Stimulated activated effector memory CD8-positive, alpha-beta T cell treated with anti-CD3 and anti-CD28 coated beads, Interleukin-12 subunit alpha, Interleukin-12 subunit beta, amount 100 ng/mL, for 72 hours (primary cell): ENCODE results near the gene SMIM22.

Source experiments
- ATAC-seq: fragments of 150-1000 bp; cut with Tn5 transposase; 2 replicates; pipeline ENCODE4 v1.10.0; 2021
- DNase-seq, 2 donors: peaks; one replicate each; pipeline ENCODE4 v3.0.0; 2021 to 2022; ENCODE audit warnings: low spot score in 2 of 2
- H3K27ac Mint-ChIP-seq: one replicate; pipeline ENCODE4 v1.8.0; 2022; ENCODE audit warnings: mild to moderate bottlenecking, mixed read lengths
- H3K36me3 Mint-ChIP-seq: one replicate; pipeline ENCODE4 v1.8.0; 2022; ENCODE audit warnings: mild to moderate bottlenecking, mixed read lengths
- H3K4me1 Mint-ChIP-seq: one replicate; pipeline ENCODE4 v1.8.0; 2022; ENCODE audit warnings: mixed read lengths
- H3K4me3 Mint-ChIP-seq: one replicate; pipeline ENCODE4 v1.8.0; 2022; ENCODE audit warnings: mild to moderate bottlenecking, mixed read lengths
- H3K9me3 Mint-ChIP-seq: one replicate; pipeline ENCODE4 v1.8.0; 2022; ENCODE audit warnings: mixed read lengths

The SMIM22 gene

DNA sequence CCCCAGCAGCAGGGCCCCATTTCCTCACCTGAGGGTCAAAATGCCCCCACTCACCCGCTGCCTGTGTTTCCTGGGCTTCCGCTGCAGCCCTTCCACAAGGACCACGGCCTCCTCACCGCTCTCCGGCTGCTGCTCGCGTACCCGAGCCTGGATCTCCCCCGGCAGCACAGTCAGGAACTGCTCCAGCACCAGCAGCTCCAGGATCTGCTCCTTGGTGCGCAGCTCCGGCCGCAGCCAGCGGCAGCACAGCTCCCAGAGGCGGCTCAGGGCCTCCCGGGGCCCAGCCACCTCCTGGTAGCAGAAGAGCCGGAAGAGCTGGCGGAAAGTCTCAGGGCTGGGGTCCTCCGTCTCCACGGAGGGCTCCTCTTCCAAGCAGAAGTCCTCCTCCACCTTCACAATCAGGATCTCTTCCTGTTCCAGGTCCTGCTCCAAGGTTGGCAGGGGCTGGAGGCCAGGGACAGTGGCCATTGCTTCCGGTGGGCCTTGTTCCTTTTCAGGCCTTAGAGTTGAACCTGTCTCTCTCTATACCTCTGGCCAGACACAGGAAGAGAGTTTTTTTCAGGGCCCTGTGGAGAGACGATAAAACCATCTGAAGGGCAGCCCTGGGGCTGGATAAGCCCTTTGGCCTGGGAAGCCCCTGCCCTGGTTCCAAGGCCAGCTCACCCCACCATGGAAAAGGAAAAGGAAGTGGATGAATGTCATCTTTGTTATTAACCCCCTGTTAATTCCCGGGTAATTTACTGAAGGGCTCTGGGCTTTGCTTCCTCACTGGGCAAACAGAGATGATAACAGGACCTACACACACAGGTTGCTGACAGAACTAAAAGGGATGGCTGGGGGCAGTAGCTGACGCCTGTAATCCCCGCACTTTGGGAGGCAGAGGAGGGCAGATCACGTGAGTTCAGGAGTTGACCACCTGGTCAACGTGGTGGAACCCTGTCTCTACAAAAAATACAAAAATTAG, 29.4 kb upstream of the SMIM22 start:
- Mint-ChIP-seq H3K9me3 (no peaks in the 10 kb centered on the region), H3K4me3 (peak overlapping the region; percentile 88), H3K36me3 (peaks cover 60% of the 10 kb centered on the region), H3K27ac (peak overlapping the region; percentile 85), H3K4me1 (peaks cover 31% of the 10 kb centered on the region)
- ATAC-seq (no peak), DNase-seq (no peak)

DNA sequence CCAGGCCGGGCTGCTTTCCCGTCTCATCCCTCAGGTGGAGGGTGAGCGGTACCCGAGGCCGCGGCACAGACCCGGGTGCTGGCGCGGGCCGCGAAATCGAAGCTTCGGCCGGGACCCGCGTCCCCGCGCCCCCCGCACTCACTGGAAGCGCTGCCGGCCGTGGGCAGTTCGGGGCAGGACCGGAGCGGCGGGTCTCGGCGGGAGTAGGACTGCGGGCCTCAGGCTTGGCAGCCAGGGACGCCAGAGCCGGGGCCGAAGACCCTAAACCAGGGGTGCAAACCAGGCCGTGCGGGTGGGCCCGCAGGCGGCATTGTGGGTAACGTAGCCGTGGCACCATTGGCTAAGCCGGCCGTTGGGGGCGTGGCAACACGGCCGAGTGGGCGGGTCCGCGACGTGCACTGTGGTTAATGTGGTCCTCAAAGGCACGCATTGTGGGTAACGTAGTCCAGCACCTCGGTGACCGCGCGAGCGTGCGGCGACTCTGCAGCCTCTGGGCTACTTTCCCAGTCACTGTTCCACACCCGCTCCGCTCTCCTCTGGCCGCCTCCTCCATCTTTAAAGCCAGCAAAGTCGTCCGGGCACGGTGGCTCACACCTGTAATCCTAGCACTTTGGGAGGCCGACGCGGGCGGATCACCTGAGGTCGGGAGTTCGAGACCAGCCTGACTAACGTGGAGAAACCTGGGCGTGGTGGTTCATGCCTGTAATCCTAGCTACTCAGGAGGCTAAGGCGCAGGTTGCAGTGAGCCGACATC, 28.1 kb upstream of the SMIM22 start, which contains the start of gene ZNF500:
Gene ZNF500 (minus strand): TSS at position 288 of the 754 bp plus-strand sequence. CDS start 1,184 bp downstream, outside the sequence.
- DNase-seq (peak; percentile 93 to 99), ATAC-seq (peak; percentile 86)
- H3K4me3 Mint-ChIP-seq: peak within 1 kb of the TSS; percentile 88
- peak within 1 kb of the TSS; percentile 85 for H3K27ac Mint-ChIP-seq
- peaks cover 47% of the 10 kb centered on the region for H3K36me3 Mint-ChIP-seq
- H3K9me3 Mint-ChIP-seq: no peaks in the 10 kb centered on the region
- H3K4me1 Mint-ChIP-seq: peaks cover 31% of the 10 kb centered on the region

DNA sequence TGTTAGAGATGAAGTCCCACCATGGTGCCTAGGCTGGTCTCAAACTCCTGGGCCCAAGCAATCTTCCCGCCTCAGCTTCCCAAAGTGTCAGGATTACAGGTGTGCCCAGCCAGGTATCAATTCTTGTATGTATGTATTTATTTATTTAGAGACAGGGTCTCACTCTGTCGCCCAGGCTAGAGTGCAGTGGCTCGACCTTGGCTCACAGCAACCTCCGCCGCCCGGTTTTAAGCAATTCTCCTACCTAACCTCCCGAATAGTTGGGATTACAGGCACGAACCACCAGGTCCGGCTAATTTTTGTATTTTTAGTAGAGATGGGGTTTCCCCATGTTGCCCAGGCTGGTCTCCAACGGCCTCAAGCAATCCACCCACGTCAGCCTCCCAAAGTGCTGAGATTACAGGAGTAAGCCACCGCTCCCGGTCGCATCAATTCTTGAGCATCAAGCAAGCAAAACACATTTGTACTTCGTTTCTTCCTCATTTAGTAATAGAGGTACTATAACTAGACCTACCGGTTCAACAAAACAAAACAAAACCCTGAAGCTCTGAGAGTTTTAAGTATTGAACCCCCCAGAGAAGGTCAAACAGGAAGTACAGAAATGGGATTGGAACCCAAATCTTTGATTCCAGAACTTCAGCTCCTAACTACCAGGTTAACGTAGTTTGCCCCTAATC, 27.2 kb upstream of the SMIM22 start:
- Mint-ChIP-seq H3K9me3 (no peaks in the 10 kb centered on the region), H3K27ac (peak overlapping the region; percentile 85), H3K36me3 (peaks cover 38% of the 10 kb centered on the region), H3K4me3 (peak overlapping the region; percentile 88), H3K4me1 (peaks cover 31% of the 10 kb centered on the region)
- peak; percentile 2 for ATAC-seq
- no peak for DNase-seq

DNA sequence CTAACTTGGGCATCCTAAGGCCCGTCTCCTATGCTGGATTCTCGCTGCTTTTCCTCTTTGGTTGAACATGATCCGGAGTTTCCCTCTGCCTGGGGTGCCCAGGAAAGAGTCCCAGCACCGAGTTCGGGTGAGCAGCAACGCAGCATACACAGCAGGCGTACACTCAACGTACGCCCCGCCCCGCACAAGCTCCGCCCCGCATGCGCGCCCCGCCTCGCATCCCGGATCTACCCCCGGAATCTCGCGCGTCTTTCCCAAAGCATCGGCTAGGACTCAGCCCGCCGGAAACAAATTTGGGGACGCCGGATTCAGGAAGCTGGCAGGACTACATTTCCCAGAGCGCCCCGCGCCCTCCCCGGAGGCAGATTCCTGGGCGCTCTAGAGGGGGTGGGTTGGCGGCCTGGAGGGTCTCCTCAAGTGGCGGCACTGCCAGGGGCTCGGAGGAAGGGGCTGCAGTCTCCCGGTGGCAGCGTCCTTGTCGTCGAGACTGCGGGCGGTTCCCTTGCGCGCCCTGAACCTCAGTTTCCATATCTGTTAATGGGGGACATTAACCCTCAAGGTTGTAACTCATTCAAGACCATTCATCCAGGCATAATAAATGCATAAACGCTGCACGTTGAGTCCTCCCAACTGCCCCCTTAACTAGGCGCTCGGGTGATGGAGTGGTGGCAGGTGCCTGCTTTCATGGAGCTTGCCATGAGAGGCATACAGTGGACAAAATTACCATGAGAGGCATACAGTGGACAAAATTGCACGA, 26.4 kb upstream of the SMIM22 start:
- ATAC-seq (peak; percentile 81), DNase-seq (peak; percentile 68 to 94)
- peaks cover 30% of the 10 kb centered on the region for H3K36me3 Mint-ChIP-seq
- H3K27ac Mint-ChIP-seq: peak overlapping the region; percentile 85
- H3K9me3 Mint-ChIP-seq: no peaks in the 10 kb centered on the region
- H3K4me3 Mint-ChIP-seq: peak overlapping the region; percentile 88
- H3K4me1 Mint-ChIP-seq: peaks cover 31% of the 10 kb centered on the region

DNA sequence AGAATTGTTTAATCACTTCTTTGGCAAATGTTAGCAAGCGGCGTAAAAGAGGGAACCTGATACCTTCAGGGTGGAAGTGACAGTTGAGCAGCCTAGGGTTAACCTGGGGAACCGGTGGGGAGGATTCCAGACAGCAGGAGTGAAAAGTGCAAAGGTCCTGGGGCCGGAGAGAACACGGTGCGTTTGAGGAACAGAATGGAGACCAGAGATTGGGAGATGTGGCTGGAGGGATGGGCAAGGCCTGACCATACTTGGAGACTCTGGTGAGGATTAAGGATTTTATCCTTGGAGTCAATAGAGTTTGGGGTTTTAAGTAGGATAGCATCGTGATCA, 25.9 kb upstream of the SMIM22 start:
- H3K9me3 Mint-ChIP-seq: no peaks in the 10 kb centered on the region
- peaks cover 25% of the 10 kb centered on the region for H3K36me3 Mint-ChIP-seq
- H3K4me3 Mint-ChIP-seq: peak overlapping the region; percentile 88
- H3K4me1 Mint-ChIP-seq: peaks cover 31% of the 10 kb centered on the region
- peak overlapping the region; percentile 85 for H3K27ac Mint-ChIP-seq
- DNase-seq (no peak), ATAC-seq (no peak)

DNA sequence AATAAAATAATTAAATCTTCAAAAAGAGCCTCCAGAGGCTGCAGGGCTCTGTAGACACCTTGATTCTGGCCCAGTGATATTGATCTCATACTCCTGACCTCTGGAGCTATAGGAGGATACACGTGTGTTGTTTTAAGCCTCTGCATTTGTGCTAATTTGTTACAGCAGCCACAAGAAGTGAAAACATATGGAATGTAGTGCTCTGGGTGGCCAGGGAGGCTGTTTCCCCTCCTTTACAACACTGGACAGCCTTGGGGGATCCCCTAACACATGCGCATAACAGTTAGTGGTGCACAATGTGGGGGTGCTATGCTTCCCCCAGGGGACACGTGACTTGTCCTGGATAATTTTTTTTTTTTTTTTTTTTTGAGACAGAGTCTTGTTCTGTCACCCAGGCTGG, 23.5 kb upstream of the SMIM22 start:
- Mint-ChIP-seq H3K9me3 (no peaks in the 10 kb centered on the region), H3K36me3 (peaks cover 16% of the 10 kb centered on the region), H3K27ac (no peak overlapping the region), H3K4me1 (peaks cover 23% of the 10 kb centered on the region), H3K4me3 (no peak overlapping the region)
- no peak for DNase-seq
- no peak for ATAC-seq

DNA sequence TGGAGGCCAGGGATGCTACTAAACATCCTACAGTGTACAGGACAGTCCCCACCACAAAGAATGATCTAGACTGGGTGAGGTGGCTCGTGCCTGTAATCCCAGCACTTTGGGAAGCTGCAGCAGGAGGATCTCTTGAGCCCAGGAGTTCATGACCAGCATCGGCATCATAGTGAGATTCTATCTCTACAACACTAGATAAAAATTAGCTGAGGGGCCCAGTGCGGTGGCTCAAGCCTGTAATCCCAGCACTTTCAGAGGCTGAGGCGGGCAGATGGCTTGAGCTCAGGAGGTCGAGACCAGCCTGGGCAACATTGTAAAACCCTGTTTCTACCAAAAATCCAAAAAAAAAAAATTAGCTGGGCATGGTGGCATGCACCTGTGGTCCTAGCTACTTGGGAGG, 22.8 kb upstream of the SMIM22 start:
- Mint-ChIP-seq H3K36me3 (peaks cover 11% of the 10 kb centered on the region), H3K4me1 (peaks cover 23% of the 10 kb centered on the region), H3K9me3 (no peaks in the 10 kb centered on the region), H3K27ac (no peak overlapping the region), H3K4me3 (no peak overlapping the region)
- ATAC-seq (no peak), DNase-seq (no peak)

DNA sequence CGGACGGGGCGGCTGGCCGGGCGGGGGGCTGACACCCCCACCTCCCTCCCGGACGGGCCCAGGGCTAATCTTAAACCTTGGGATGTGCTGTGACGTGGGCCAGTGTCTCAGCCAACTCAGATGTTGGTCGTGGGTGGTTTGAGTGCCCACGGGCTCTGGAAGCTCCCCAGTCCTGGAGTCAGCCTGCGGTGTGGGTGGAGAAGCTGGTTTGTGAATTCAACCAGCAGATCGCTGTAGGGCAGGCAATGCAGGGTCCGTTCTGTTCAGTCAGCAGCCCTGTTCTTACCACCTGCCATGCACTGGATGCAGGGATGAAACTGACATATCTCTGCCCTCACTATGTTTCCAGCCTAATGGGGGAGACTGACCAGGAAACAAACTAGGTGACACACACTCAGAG, 20.2 kb upstream of the SMIM22 start:
- H3K9me3 Mint-ChIP-seq: no peaks in the 10 kb centered on the region
- H3K4me3 Mint-ChIP-seq: no peak overlapping the region
- H3K27ac Mint-ChIP-seq: no peak overlapping the region
- no peaks in the 10 kb centered on the region for H3K36me3 Mint-ChIP-seq
- no peak for DNase-seq
- no peak for ATAC-seq
- no peaks in the 10 kb centered on the region for H3K4me1 Mint-ChIP-seq

DNA sequence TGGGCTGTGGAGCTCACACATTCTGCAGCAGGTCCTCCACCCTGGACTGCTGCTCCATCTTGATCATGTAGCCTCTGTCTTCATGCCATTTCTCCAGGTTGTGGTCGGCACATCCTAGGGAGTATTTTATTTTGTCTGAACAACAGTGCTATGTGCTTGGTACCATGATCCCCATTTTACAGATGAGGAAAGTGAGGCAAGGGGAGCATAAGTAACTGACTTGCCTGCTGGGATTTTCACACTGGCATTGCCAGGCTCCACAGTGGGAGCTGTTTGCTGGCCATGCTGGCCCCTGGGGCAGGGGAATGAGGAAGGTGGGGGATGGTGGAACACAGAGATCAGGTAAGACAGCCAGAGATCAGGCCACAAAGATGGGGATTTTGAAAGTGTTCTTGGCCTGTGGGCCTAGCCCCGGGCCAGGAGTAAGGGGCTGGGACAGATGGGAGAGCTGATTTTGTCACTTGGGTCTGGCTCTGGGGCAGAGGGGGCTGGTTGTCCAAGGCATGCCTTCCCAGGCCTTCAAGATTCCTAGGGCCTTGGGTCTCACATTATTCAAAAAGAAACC, 18.9 kb upstream of the SMIM22 start:
- H3K27ac Mint-ChIP-seq: no peak overlapping the region
- no peaks in the 10 kb centered on the region for H3K36me3 Mint-ChIP-seq

DNA sequence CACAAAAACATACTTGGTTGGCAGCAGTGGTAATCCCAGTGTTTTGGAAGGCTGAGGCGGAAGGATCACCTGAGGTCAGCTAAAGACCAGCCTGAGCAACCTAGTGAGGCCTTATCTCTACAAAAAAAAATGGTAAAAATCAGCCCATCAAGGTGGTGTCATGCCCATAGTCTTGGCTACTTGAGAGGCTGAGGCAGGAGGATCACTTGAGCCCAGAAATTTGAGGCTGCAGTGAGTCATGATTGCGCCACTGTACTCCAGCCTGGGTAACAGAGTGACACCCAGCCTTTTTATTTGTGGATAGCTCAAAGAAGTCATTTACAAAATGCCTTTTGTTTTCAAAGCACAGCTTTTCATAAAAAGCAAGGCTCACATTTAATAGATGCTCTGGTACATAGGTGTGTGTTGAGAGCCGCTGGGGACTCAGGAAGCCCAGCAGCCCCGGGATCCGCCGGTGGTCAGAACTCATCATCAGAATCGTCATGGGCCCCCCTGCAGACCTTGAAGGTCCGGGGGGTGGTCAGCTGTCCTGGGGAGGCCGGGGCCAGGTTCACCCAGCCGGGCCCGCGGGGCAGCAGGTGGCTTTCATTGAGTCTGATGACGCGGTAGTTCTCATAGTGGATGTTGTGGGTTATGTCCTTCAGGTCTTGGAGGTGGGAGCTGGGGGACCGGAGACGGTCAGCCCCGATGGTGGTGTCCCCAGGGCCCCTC, 17.7 kb upstream of the SMIM22 start:
- Mint-ChIP-seq H3K36me3 (no peaks in the 10 kb centered on the region), H3K4me1 (no peaks in the 10 kb centered on the region), H3K27ac (no peak overlapping the region), H3K4me3 (no peak overlapping the region), H3K9me3 (no peaks in the 10 kb centered on the region)
- DNase-seq (no peak), ATAC-seq (no peak)

More for the DNA sequence above, 18.9 kb upstream of the SMIM22 start:
- Mint-ChIP-seq H3K9me3 (no peaks in the 10 kb centered on the region), H3K4me1 (no peaks in the 10 kb centered on the region), H3K4me3 (no peak overlapping the region)
- DNase-seq (no peak), ATAC-seq (no peak)

DNA sequence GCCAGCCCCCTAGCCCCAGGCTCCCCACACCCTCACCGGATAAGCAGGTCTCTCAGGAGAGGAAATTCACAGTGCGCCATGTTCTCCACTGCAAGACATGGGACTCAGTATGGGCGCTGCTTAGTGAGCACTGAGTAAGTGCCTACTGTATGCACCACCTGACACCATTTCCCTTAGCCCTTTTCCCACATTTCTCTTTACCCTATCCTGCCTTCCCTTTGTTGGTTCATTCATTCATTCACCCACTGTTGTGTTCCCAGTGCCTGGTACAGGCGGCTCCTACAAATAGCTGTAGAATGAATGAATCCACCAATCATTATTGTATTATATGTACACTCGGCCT, 17.1 kb upstream of the SMIM22 start:
- Mint-ChIP-seq H3K9me3 (no peaks in the 10 kb centered on the region), H3K4me3 (no peak overlapping the region), H3K36me3 (no peaks in the 10 kb centered on the region), H3K4me1 (no peaks in the 10 kb centered on the region), H3K27ac (no peak overlapping the region)
- no peak for ATAC-seq
- DNase-seq: no peak

DNA sequence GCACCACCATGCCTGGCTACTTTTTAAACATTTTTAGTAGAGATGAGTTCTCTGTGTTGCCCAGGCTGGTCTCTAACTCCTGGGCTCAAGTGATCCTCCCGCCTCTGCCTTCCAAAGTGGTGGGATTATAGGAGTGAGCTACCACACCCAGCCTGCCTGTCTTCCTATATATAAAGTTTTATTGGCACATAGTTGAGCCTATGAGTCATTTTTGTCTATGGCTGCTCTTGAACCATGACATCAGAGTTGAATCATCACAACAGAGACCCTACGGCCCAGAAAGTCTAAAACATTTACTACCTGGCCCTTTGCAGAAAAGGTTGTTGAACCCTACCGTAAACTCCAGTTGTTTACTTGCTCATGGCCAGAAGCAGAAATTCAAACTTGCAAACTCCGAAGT, 14.9 kb upstream of the SMIM22 start:
- Mint-ChIP-seq H3K9me3 (no peaks in the 10 kb centered on the region), H3K36me3 (no peaks in the 10 kb centered on the region), H3K27ac (no peak overlapping the region), H3K4me3 (no peak overlapping the region), H3K4me1 (no peaks in the 10 kb centered on the region)
- DNase-seq (no peak), ATAC-seq (no peak)

DNA sequence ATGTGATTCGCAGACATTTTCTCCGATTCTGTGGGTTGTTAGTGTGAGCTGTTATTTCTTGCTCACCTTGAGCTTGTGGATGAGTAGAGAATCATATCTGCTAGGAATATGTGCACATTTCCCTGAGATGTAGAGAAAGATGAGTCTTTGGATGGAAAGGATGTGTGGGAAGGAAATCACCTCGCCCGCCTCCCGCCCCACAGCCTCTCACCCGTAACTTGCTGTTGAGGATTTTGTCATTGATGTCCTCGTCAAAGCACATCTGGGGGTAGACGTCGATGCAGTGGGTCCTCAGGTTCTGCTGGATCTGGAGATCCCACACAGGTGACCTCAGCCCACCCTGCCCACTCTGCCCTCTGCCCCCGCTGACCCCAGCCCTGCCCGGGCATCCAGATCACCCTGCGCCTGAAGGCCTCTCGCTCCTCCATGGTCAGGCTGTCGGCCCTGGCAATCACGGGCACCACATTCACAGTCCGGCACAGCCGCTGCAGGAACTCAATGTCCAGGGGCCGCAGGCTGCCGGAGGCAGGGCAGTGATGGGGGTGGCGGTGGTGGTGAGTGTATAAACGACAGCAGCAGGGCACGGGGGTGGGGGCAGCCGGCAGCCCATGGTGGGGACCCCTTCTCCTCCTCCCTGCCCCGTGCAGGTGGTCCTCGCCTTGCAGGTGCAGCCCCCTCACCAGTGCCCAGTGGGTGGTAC, 11.8 kb upstream of the SMIM22 start:
- no peak overlapping the region for H3K4me3 Mint-ChIP-seq
- no peaks in the 10 kb centered on the region for H3K36me3 Mint-ChIP-seq
- no peaks in the 10 kb centered on the region for H3K9me3 Mint-ChIP-seq
- H3K4me1 Mint-ChIP-seq: peaks cover 7% of the 10 kb centered on the region
- H3K27ac Mint-ChIP-seq: no peak overlapping the region
- no peak for ATAC-seq
- no peak for DNase-seq

DNA sequence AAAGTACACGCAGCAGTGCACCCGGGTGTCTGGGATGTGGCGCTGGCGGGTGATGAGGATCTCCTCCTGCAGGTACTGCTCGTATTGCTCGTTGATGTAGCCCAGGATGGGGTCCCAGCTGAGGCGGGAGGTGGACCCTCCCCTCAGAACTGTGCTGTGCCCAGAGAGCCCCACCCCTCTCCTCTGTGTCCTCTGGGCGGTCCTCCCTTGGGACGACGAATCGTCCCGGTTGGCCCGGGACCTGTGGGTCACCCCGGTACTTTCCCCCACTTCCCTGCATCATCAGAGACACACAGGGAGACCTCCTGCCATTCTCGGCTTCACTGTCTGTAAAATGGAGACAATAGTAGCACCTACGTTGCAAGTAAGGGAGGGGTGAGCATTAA, 11.2 kb upstream of the SMIM22 start:
- no peak overlapping the region for H3K4me3 Mint-ChIP-seq
- no peak overlapping the region for H3K27ac Mint-ChIP-seq

More for the DNA sequence above, 11.2 kb upstream of the SMIM22 start:
- ATAC-seq (no peak), DNase-seq (no peak)
- no peaks in the 10 kb centered on the region for H3K9me3 Mint-ChIP-seq
- peaks cover 10% of the 10 kb centered on the region for H3K4me1 Mint-ChIP-seq
- H3K36me3 Mint-ChIP-seq: no peaks in the 10 kb centered on the region
